MM.1S (cell line): ENCODE data around the gene C19orf38.

Experiments
- CTCF ChIP-seq: fragments of 300-600 bp; sonication (generic); IDR thresholded peaks from 2 replicates; pipeline ENCODE4 v1.5.1; 2016; ENCODE audit warnings: antibody characterized with exemption, low read length, mixed read lengths
- EZH2 ChIP-seq: fragments of 300-600 bp; sonication (generic); optimal IDR thresholded peaks from 2 replicates; pipeline ENCODE3; 2017; ENCODE audit warnings: low read depth, mild to moderate bottlenecking, antibody characterized with exemption, low read length, mixed read lengths
- EZH2phosphoT487 ChIP-seq: fragments of 300-600 bp; sonication (generic); IDR thresholded peaks from 2 replicates; pipeline ENCODE4 v1.6.1; 2018; ENCODE audit warnings: antibody characterized with exemption, low read length

- TF ChIP-seq EZH2phosphoT487 (no peak), EZH2 (no peak), CTCF (no peak)
Measured at GRCh38 chr19:10808937-10809649, 39.1 kb upstream of the C19orf38 start.
